Upper lobe of left lung (tissue), 4 donors: ENCODE results near the gene FAM227A.

Experiments used
- EP300 ChIP-seq, 4 donors: sonication (generic); formaldehyde crosslinking; IDR thresholded peaks; one replicate each; pipeline ENCODE4 v1.5.1; 2017; ENCODE audit warnings: antibody characterized with exemption in 4 of 4, control low read depth in 2 of 4
- POLR2A ChIP-seq, 4 donors: fragments of 450-650 bp; IDR thresholded peaks; one replicate each; pipeline ENCODE4 v1.5.1; 2016 to 2017; ENCODE audit warnings: antibody characterized with exemption in 4 of 4, mild to moderate bottlenecking in 2 of 4
- POLR2AphosphoS5 ChIP-seq, 2 donors: sonication (generic); formaldehyde crosslinking; IDR thresholded peaks; one replicate each; pipeline ENCODE4 v1.5.1; 2017; ENCODE audit warnings: antibody characterized with exemption in 2 of 2
- TF ChIP-seq, protein P1 (sequence below), 6 experiments: fragments of 450-650 bp in 4 of 6; fragments of 200-600 bp in 2 of 6; sonication (generic) in 2 of 6; IDR thresholded peaks; one replicate each; pipeline ENCODE4 v1.5.1; 2016 to 2019; ENCODE audit warnings: antibody characterized with exemption in 6 of 6

DNA sequence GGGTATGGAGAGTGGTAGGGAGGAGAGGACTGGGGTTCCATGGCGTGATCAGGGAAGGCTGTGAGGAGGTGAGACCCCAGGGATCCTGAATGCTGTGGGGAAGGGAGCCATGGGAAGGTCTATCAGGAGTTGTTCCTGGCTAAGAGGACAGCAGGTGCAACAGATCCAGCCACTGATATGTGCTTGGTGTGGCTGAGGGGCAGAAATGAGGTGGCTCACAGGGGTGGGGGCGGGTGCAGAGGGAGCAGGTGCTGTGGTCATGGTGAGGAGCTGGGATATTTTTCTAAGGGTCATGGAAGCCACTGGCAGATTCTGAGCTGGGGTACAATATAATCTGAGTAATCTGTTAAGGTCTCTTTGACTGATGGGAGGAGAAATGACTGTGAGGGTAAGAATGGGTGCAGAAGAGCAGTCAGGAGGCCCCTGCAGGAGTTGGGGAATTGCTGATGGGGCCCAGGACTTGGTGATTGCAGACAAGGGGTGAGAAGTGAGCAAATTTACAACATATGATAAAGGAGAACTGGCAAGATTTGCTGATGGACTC lies 54.9 kb downstream of the FAM227A start:
- TF ChIP-seq POLR2A (IDR thresholded peaks at IDR 0.05) (no peak), EP300 (IDR thresholded peaks at IDR 0.05) (no peak), POLR2AphosphoS5 (IDR thresholded peaks at IDR 0.05) (no peak)
- TF ChIP-seq, protein P1, sequence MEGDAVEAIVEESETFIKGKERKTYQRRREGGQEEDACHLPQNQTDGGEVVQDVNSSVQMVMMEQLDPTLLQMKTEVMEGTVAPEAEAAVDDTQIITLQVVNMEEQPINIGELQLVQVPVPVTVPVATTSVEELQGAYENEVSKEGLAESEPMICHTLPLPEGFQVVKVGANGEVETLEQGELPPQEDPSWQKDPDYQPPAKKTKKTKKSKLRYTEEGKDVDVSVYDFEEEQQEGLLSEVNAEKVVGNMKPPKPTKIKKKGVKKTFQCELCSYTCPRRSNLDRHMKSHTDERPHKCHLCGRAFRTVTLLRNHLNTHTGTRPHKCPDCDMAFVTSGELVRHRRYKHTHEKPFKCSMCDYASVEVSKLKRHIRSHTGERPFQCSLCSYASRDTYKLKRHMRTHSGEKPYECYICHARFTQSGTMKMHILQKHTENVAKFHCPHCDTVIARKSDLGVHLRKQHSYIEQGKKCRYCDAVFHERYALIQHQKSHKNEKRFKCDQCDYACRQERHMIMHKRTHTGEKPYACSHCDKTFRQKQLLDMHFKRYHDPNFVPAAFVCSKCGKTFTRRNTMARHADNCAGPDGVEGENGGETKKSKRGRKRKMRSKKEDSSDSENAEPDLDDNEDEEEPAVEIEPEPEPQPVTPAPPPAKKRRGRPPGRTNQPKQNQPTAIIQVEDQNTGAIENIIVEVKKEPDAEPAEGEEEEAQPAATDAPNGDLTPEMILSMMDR (IDR thresholded peaks at IDR 0.05) = no peak
